HepG2 (cell line): Measurements from ENCODE around the gene RAD9A. TPM values are rescaled to one million over a fixed set of nuclear protein-coding genes. Genes with fewer than 3 reads are reported as not detected.

ENCODE experiments used
- AGO1 ChIP-seq: fragments of 200-400 bp; formaldehyde crosslinking; IDR thresholded peaks from 2 replicates; pipeline ENCODE4 v1.6.1; 2017; ENCODE audit warnings: mild to moderate bottlenecking, low read depth, low read length, moderate library complexity; ENCODE audit not compliant: poor library complexity, severe bottlenecking
- CHCHD3 ChIP-seq: sonication (generic); formaldehyde crosslinking; IDR thresholded peaks from 2 replicates; pipeline ENCODE4 v1.8.0; 2022; ENCODE audit warnings: mild to moderate bottlenecking, missing genetic modification reagents, moderate library complexity
- FOSL2 ChIP-seq: sonication (generic); formaldehyde crosslinking; IDR thresholded peaks from 2 replicates; pipeline ENCODE4 v1.4.0; 2020; ENCODE audit warnings: missing genetic modification reagents
- FOXC1 ChIP-seq: sonication (generic); formaldehyde crosslinking; IDR thresholded peaks from 2 replicates; pipeline ENCODE4 v1.8.0; 2022; ENCODE audit warnings: mild to moderate bottlenecking, missing genetic modification reagents, borderline replicate concordance
- HCFC1 ChIP-seq: fragments of 150-350 bp; IDR thresholded peaks from 2 replicates; pipeline ENCODE4 v1.6.1; 2014; ENCODE audit warnings: low read depth, low read length
- ISL2 ChIP-seq: sonication (generic); formaldehyde crosslinking; IDR thresholded peaks from 2 replicates; pipeline ENCODE4 v1.5.0; 2020; ENCODE audit warnings: missing genetic modification reagents
- MEF2D ChIP-seq: sonication (generic); formaldehyde crosslinking; IDR thresholded peaks from 2 replicates; pipeline ENCODE4 v1.5.1; 2020; ENCODE audit warnings: mild to moderate bottlenecking, missing genetic modification reagents
- MIER3 ChIP-seq: IDR thresholded peaks from 2 replicates; pipeline ENCODE4 v1.6.1; 2016; ENCODE audit warnings: missing compliant biosample characterization, borderline replicate concordance
- MYC ChIP-seq: sonication (generic); formaldehyde crosslinking; IDR thresholded peaks from 2 replicates; pipeline ENCODE4 v1.9.0; 2021; ENCODE audit warnings: missing genetic modification reagents, borderline replicate concordance
- NFATC3 ChIP-seq: sonication (generic); formaldehyde crosslinking; IDR thresholded peaks from 2 replicates; pipeline ENCODE4 v1.5.1; 2020; ENCODE audit warnings: mild to moderate bottlenecking, missing genetic modification reagents
- RBM22 ChIP-seq: fragments of 200-400 bp; formaldehyde crosslinking; optimal IDR thresholded peaks from 2 replicates; pipeline ENCODE3; 2017; ENCODE audit warnings: mild to moderate bottlenecking, low read length, moderate library complexity
- SMAD9 ChIP-seq: sonication (generic); formaldehyde crosslinking; IDR thresholded peaks from 2 replicates; pipeline ENCODE4 v1.5.1; 2020; ENCODE audit warnings: mild to moderate bottlenecking, missing genetic modification reagents
- SRF ChIP-seq: IDR thresholded peaks from 2 replicates; pipeline ENCODE4 v1.6.1; 2011; ENCODE audit warnings: mild to moderate bottlenecking, low read depth, low read length, moderate library complexity
- SYNCRIP ChIP-seq: fragments of 200-400 bp; formaldehyde crosslinking; IDR thresholded peaks from 2 replicates; pipeline ENCODE4 v1.6.1; 2018; ENCODE audit warnings: mild to moderate bottlenecking, low read depth, low read length; ENCODE audit not compliant: insufficient read depth
- TARDBP ChIP-seq: sonication (generic); formaldehyde crosslinking; IDR thresholded peaks from 2 replicates; pipeline ENCODE4 v1.8.0; 2022; ENCODE audit warnings: mild to moderate bottlenecking, missing genetic modification reagents
- TBX3 ChIP-seq: fragments of 450-650 bp; IDR thresholded peaks from 2 replicates; pipeline ENCODE4 v1.6.1; 2017; ENCODE audit warnings: antibody characterized with exemption, mild to moderate bottlenecking, inconsistent platforms, borderline replicate concordance
- TOPORS ChIP-seq: sonication (generic); formaldehyde crosslinking; IDR thresholded peaks from 2 replicates; pipeline ENCODE4 v1.8.0; 2023; ENCODE audit warnings: mild to moderate bottlenecking, missing genetic modification reagents
- ZFX ChIP-seq: sonication (generic); formaldehyde crosslinking; IDR thresholded peaks from 2 replicates; pipeline ENCODE4 v1.4.0; 2020; ENCODE audit warnings: mild to moderate bottlenecking, low read depth, missing genetic modification reagents, moderate library complexity
- polyA plus RNA-seq, 8 experiments: library from polyadenylated mRNA; depleted of rRNA in 3 of 8; stranded (reverse) in 7 of 8; unstranded in 1 of 8; fragments of >200 nt; fragmentation: Illumina TruSeq in 4 of 8; extraction: Trizol in 4 of 8; gene quantifications; 2 replicates each; pipeline versions ENCODE4 v1.2.1 to v1.2.3, GENCODE V29; 2011 to 2016; ENCODE audit warnings: low read depth in 4 of 8, missing spikeins in 1 of 8, mixed read lengths in 1 of 8; ENCODE audit not compliant: insufficient read depth in 1 of 8
- total RNA-seq, 5 experiments: library from RNA; depleted of rRNA; stranded (reverse); fragments of >200 nt; fragmentation: Illumina TruSeq; extraction: Trizol; gene quantifications; 2 replicates each; pipeline ENCODE4 v1.2.3, GENCODE V29; 2016; ENCODE audit warnings: low read depth in 1 of 5
- TF ChIP-seq, protein P1 (sequence below): sonication (generic); formaldehyde crosslinking; IDR thresholded peaks from 2 replicates; pipeline ENCODE4 v1.4.0; 2020; ENCODE audit warnings: missing genetic modification reagents, borderline replicate concordance
- TF ChIP-seq, protein P2 (sequence below): sonication (generic); formaldehyde crosslinking; IDR thresholded peaks from 2 replicates; pipeline ENCODE4 v1.4.0; 2020; ENCODE audit warnings: missing genetic modification reagents
- TF ChIP-seq, protein P3 (sequence below): sonication (generic); formaldehyde crosslinking; IDR thresholded peaks from 2 replicates; pipeline ENCODE4 v1.5.1; 2020; ENCODE audit warnings: mild to moderate bottlenecking, missing genetic modification reagents, borderline replicate concordance

RAD9A gene
- total and polyA plus RNA-seq, 2 of the 13 experiments (the other 11 are each of a cell fraction or from before 2014, with no cell fraction given), result 10.1 to 15.7 TPM

DNA sequence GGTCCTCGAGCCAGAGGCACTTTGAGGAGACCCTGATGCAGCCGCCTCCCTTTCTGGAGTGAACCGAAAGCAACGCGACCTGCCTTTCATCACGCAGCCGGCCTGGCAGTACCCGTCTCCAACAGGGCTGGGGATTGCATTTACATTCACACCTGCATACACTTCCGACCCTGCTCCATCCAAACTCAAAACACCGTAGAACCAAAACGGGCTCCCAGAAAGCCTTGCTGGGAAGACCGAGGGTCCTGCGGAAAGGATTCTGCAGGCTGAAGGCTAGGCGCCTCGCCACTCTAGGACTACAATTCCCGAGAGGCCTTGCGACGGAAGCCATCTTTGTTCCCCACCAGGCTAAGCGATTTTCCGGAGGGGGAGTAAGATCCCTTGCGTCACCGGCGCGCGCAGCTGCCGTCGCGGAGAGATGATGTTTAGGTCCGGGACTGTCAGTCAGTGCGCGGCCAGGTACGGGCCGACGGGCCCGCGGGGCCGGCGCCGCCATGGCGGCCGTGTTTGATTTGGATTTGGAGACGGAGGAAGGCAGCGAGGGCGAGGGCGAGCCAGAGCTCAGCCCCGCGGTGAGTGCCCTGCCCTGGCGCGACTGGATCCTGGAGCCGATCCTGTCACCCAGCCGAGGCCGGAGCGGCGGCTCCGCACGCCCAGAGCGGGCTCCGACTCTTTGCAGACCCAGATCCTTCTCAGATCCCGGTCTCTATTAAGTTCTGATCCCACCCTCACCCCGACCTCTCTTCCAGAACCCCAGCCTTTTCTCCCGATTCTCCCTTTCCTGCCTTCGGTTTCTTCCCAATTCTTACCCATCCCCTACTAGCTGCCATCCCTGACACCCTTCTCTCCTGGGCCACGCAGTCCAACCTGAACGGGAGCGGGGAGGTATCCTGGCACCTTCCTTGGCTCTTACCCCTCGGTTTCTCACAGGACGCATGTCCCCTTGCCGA, 36.5 kb downstream of the RAD9A start, which contains the start of gene RPS6KB2 (continued):
- TF ChIP-seq FOXC1 (CRISPR knock-in tag), result 0 out of 2 replicates have a peak, but pooled peaks have one; percentile 29
- TF ChIP-seq RBM22, result no peak
- peak; percentile 94 for TF ChIP-seq ZFX (CRISPR knock-in tag)
- TF ChIP-seq NFATC3 (CRISPR knock-in tag), result no peak
- TF ChIP-seq, protein P1, sequence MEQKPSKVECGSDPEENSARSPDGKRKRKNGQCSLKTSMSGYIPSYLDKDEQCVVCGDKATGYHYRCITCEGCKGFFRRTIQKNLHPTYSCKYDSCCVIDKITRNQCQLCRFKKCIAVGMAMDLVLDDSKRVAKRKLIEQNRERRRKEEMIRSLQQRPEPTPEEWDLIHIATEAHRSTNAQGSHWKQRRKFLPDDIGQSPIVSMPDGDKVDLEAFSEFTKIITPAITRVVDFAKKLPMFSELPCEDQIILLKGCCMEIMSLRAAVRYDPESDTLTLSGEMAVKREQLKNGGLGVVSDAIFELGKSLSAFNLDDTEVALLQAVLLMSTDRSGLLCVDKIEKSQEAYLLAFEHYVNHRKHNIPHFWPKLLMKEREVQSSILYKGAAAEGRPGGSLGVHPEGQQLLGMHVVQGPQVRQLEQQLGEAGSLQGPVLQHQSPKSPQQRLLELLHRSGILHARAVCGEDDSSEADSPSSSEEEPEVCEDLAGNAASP (CRISPR knock-in tag), result peak; percentile 58; the same call in 1 of the 2 replicates
- no peak for TF ChIP-seq TBX3
- no peak for TF ChIP-seq CHCHD3 (CRISPR knock-in tag)
- TF ChIP-seq, protein P2, sequence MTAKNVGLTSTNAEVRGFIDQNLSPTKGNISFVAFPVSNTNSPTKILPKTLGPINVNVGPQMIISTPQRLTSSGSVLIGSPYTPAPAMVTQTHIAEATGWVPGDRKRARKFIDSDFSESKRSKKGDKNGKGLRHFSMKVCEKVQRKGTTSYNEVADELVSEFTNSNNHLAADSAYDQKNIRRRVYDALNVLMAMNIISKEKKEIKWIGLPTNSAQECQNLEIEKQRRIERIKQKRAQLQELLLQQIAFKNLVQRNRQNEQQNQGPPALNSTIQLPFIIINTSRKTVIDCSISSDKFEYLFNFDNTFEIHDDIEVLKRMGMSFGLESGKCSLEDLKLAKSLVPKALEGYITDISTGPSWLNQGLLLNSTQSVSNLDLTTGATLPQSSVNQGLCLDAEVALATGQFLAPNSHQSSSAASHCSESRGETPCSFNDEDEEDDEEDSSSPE (CRISPR knock-in tag), result peak; percentile 81
- TF ChIP-seq FOSL2 (CRISPR knock-in tag), result peak; percentile 75
- peak; percentile 74; the same call in 1 of the 2 replicates for TF ChIP-seq MYC (CRISPR knock-in tag)
- no peak for TF ChIP-seq TOPORS (CRISPR knock-in tag)
- peak; percentile 82 for TF ChIP-seq ISL2 (CRISPR knock-in tag)
- TF ChIP-seq SRF, result peak; percentile 85
- peak; percentile 60 for TF ChIP-seq TARDBP (CRISPR knock-in tag)
- TF ChIP-seq, protein P3, sequence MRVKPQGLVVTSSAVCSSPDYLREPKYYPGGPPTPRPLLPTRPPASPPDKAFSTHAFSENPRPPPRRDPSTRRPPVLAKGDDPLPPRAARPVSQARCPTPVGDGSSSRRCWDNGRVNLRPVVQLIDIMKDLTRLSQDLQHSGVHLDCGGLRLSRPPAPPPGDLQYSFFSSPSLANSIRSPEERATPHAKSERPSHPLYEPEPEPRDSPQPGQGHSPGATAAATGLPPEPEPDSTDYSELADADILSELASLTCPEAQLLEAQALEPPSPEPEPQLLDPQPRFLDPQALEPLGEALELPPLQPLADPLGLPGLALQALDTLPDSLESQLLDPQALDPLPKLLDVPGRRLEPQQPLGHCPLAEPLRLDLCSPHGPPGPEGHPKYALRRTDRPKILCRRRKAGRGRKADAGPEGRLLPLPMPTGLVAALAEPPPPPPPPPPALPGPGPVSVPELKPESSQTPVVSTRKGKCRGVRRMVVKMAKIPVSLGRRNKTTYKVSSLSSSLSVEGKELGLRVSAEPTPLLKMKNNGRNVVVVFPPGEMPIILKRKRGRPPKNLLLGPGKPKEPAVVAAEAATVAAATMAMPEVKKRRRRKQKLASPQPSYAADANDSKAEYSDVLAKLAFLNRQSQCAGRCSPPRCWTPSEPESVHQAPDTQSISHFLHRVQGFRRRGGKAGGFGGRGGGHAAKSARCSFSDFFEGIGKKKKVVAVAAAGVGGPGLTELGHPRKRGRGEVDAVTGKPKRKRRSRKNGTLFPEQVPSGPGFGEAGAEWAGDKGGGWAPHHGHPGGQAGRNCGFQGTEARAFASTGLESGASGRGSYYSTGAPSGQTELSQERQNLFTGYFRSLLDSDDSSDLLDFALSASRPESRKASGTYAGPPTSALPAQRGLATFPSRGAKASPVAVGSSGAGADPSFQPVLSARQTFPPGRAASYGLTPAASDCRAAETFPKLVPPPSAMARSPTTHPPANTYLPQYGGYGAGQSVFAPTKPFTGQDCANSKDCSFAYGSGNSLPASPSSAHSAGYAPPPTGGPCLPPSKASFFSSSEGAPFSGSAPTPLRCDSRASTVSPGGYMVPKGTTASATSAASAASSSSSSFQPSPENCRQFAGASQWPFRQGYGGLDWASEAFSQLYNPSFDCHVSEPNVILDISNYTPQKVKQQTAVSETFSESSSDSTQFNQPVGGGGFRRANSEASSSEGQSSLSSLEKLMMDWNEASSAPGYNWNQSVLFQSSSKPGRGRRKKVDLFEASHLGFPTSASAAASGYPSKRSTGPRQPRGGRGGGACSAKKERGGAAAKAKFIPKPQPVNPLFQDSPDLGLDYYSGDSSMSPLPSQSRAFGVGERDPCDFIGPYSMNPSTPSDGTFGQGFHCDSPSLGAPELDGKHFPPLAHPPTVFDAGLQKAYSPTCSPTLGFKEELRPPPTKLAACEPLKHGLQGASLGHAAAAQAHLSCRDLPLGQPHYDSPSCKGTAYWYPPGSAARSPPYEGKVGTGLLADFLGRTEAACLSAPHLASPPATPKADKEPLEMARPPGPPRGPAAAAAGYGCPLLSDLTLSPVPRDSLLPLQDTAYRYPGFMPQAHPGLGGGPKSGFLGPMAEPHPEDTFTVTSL (CRISPR knock-in tag), result no peak
- TF ChIP-seq SMAD9 (CRISPR knock-in tag), result no peak
- peak; percentile 19 for TF ChIP-seq AGO1
- TF ChIP-seq SYNCRIP, result no peak
- peak; percentile 56; the same call in 1 of the 2 replicates for TF ChIP-seq MIER3 (CRISPR knock-in tag)
- peak; percentile 94 for TF ChIP-seq HCFC1
- peak; percentile 68; the same call in 1 of the 2 replicates for TF ChIP-seq MEF2D
